HepG2 (cell line): ENCODE results near the gene ZNF26. TPM values are rescaled to one million over a fixed set of nuclear protein-coding genes. Genes with fewer than 3 reads are reported as not detected.

Source experiments
- ATAC-seq: fragments of 200-7000 bp; cut with Tn5 transposase; 3 replicates; pipeline ENCODE4 v1.9.1; 2020; ENCODE audit warnings: mild to moderate bottlenecking, moderate library complexity
- BruUV-seq: library from RNA; stranded (reverse); fragments of 400-500 nt; replicated peaks from 2 replicates; lab custom pipeline; 2021; lab: Mats Ljungman, UMichigan
- CTCF ChIA-PET: fragments of 300-600 bp; formaldehyde crosslinking; extraction: SDS; loops from one replicate; lab custom pipeline; 2021; ENCODE audit warnings: low total read pairs, inconsistent platforms, low intra/inter-chr PET ratio; lab: Yijun Ruan, JAX
- POLR2A ChIA-PET: fragments of 350-600 bp; sonication (Branson Sonifier 250); formaldehyde crosslinking; loops from one replicate; lab custom pipeline; 2020; ENCODE audit warnings: antibody characterized with exemption, inconsistent platforms; lab: Yijun Ruan, JAX
- DNase-seq: peaks from one replicate; pipeline ENCODE4 v3.0.0-alpha.2; 2015; ENCODE audit warnings: low spot score
- FAIRE-seq: peaks from 3 replicates; lab custom pipeline; 2011; peaks lifted over from hg19 to GRCh38; lab: Jason Lieb, UNC
- H2AFZ ChIP-seq: one replicate; pipeline ENCODE4 v1.6.1; 2011; ENCODE audit warnings: low read length, inconsistent platforms
- H3K27ac ChIP-seq: fragments of 300-600 bp; 3 replicates; pipeline ENCODE4 v1.8.0; 2011; ENCODE audit warnings: mixed run types, mild to moderate bottlenecking, mixed read lengths, low read length, inconsistent platforms; ENCODE audit not compliant: insufficient read depth; ENCODE audit errors: extremely low read length
- H3K27me3 ChIP-seq, 2 experiments: fragments of 200-600 bp in 1 of 2; 2 replicates in 1 of 2; 3 replicates in 1 of 2; pipeline versions ENCODE4 v1.6.0 to v1.8.0; 2011; ENCODE audit warnings: low read length in 2 of 2, mild to moderate bottlenecking in 2 of 2, moderate library complexity in 2 of 2, inconsistent platforms in 1 of 2; ENCODE audit not compliant: insufficient read depth in 2 of 2, control insufficient read depth in 1 of 2
- H3K36me3 ChIP-seq, 2 experiments: fragments of 200-600 bp in 1 of 2; replicated peaks in 1 of 2; 2 replicates in 1 of 2; 3 replicates in 1 of 2; pipeline versions ENCODE4 v1.5.1 to v1.8.0; 2011; ENCODE audit warnings: low read length in 2 of 2, inconsistent platforms in 1 of 2; ENCODE audit not compliant: insufficient read depth in 2 of 2, control insufficient read depth in 1 of 2
- H3K4me1 ChIP-seq: 2 replicates; pipeline ENCODE4 v1.5.1; 2012; ENCODE audit warnings: low read length, inconsistent platforms; ENCODE audit not compliant: insufficient read depth
- H3K4me2 ChIP-seq: 2 replicates; pipeline ENCODE4 v1.6.0; 2011; ENCODE audit warnings: low read depth, low read length, inconsistent platforms
- H3K4me3 ChIP-seq, 3 experiments: fragments of 200-600 bp in 1 of 3; sonication (generic), shearing (Covaris generic) in 1 of 3; replicated peaks in 1 of 3; 2 replicates each; pipeline ENCODE4 v1.5.1; 2011 to 2016; ENCODE audit warnings: low read length in 3 of 3, inconsistent platforms in 2 of 3, low read depth in 2 of 3, mild to moderate bottlenecking in 2 of 3, control low read depth in 1 of 3, mixed read lengths in 1 of 3; ENCODE audit not compliant: insufficient read depth in 1 of 3
- H3K79me2 ChIP-seq: one replicate; pipeline ENCODE4 v1.6.1; 2011; ENCODE audit warnings: low read length, inconsistent platforms; ENCODE audit not compliant: insufficient read depth
- H3K9ac ChIP-seq: 2 replicates; pipeline ENCODE4 v1.6.0; 2011; ENCODE audit warnings: mild to moderate bottlenecking, low read depth, low read length, inconsistent platforms; ENCODE audit not compliant: insufficient read depth
- H3K9me3 ChIP-seq: 2 replicates; pipeline ENCODE4 v1.5.1; 2012; ENCODE audit warnings: mild to moderate bottlenecking, low read length
- H4K20me1 ChIP-seq: 2 replicates; pipeline ENCODE4 v1.6.0; 2011; ENCODE audit warnings: inconsistent platforms, mild to moderate bottlenecking, low read length, moderate library complexity; ENCODE audit not compliant: insufficient read depth
- ELF3 ChIP-seq: IDR thresholded peaks from 2 replicates; pipeline ENCODE4 v1.6.1; 2016; ENCODE audit warnings: missing genetic modification reagents, missing compliant biosample characterization
- FOXA3 ChIP-seq: IDR thresholded peaks from 2 replicates; pipeline ENCODE4 v1.6.1; 2016; ENCODE audit warnings: missing genetic modification reagents, missing compliant biosample characterization
- GATA4 ChIP-seq: sonication (generic); IDR thresholded peaks from 2 replicates; pipeline ENCODE4 v1.6.1; 2016; ENCODE audit warnings: antibody characterized with exemption, low read depth, borderline replicate concordance
- HOXA3 ChIP-seq: sonication (generic); formaldehyde crosslinking; IDR thresholded peaks from 2 replicates; pipeline ENCODE4 v1.5.0; 2020; ENCODE audit warnings: missing genetic modification reagents
- NAIF1 ChIP-seq: sonication (generic); formaldehyde crosslinking; IDR thresholded peaks from 2 replicates; pipeline ENCODE4 v1.5.0; 2020; ENCODE audit warnings: mild to moderate bottlenecking, missing genetic modification reagents, borderline replicate concordance
- ZNF891 ChIP-seq: sonication (generic); formaldehyde crosslinking; IDR thresholded peaks from 2 replicates; pipeline ENCODE4 v1.5.0; 2020; ENCODE audit warnings: mild to moderate bottlenecking, missing genetic modification reagents
- WGBS: methylation state at CpG from one replicate; pipeline ENCODE4 v1.1.6; 2017; ENCODE audit warnings: low lambda C conversion rate; 5-methylcytosine and 5-hydroxymethylcytosine counted together
- in situ Hi-C: cut with HindIII; loops from 2 replicates; pipeline ENCODE4 v1.10.0; 2017; ENCODE audit warnings: low pct_unique_long_range_greater_than_20kb; ENCODE audit not compliant: extremely low pct_ligation_motif_present
- intact Hi-C: fragments of 100-400 bp; cut with micrococcal nuclease; formaldehyde crosslinking; loops from one replicate; pipeline ENCODE4 v1.10.0; 2022; ENCODE audit not compliant: unreplicated experiment
- polyA plus RNA-seq, 8 experiments: library from polyadenylated mRNA; depleted of rRNA in 3 of 8; stranded (reverse) in 7 of 8; unstranded in 1 of 8; fragments of >200 nt; fragmentation: Illumina TruSeq in 4 of 8; extraction: Trizol in 4 of 8; gene quantifications; 2 replicates each; pipeline versions ENCODE4 v1.2.1 to v1.2.3, GENCODE V29; 2011 to 2016; ENCODE audit warnings: low read depth in 4 of 8, missing spikeins in 1 of 8, mixed read lengths in 1 of 8; ENCODE audit not compliant: insufficient read depth in 1 of 8
- total RNA-seq, 5 experiments: library from RNA; depleted of rRNA; stranded (reverse); fragments of >200 nt; fragmentation: Illumina TruSeq; extraction: Trizol; gene quantifications; 2 replicates each; pipeline ENCODE4 v1.2.3, GENCODE V29; 2016; ENCODE audit warnings: low read depth in 1 of 5
- TF ChIP-seq, protein P1 (sequence below): IDR thresholded peaks from 2 replicates; pipeline ENCODE4 v1.6.1; 2016; ENCODE audit warnings: low read depth, missing genetic modification reagents, missing compliant biosample characterization
- TF ChIP-seq, protein P2 (sequence below): IDR thresholded peaks from 2 replicates; pipeline ENCODE4 v1.6.1; 2016; ENCODE audit warnings: missing compliant biosample characterization, missing genetic modification reagents, borderline replicate concordance
- TF ChIP-seq, protein P3 (sequence below): sonication (generic); formaldehyde crosslinking; IDR thresholded peaks from 2 replicates; pipeline ENCODE4 v1.5.0; 2020; ENCODE audit warnings: mild to moderate bottlenecking, missing genetic modification reagents

Gene ZNF26
- total and polyA plus RNA-seq, 2 of the 13 experiments (the other 11 are each of a cell fraction or from before 2014, with no cell fraction given) = 3.8 to 6.5 TPM

DNA sequence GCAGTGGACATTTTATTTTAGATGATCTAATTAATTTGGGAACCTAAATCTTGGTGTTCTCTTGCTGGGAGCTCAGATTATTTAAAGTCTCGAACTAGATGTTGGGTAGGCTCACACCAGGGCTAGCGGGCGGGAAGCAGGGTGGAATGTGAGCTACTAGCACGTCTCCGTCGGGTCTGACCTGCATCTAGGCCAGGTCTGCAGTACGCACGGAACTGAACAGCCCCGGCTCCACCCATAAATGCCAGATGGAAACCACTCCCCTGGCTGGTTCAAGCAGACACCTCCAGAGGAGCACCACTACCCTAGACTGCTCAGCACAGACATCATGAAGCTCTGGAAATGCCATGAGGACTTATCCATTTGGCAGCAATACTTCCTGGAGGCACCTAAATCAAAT, 40.4 kb upstream of the ZNF26 start:
- 100% methylated on average over 1 of the region's 9 CpGs for WGBS
- H3K27me3 ChIP-seq = no peaks in the 10 kb centered on the region
- no peak overlapping the region for H3K4me2 ChIP-seq
- H3K4me3 ChIP-seq = no peak overlapping the region
- H3K9ac ChIP-seq = no peak overlapping the region
- in situ Hi-C loops (no loop called here), intact Hi-C loops (no loop called here)
- H4K20me1 ChIP-seq = no peaks in the 10 kb centered on the region
- CTCF ChIA-PET = no interaction called here
- H2AFZ ChIP-seq = no peak overlapping the region
- peaks cover 3% of the 10 kb centered on the region for H3K79me2 ChIP-seq
- H3K4me1 ChIP-seq = peaks cover 14% of the 10 kb centered on the region
- no TSS peak for BruUV-seq
- peaks cover 95% of the 10 kb centered on the region for H3K9me3 ChIP-seq
- peaks cover 16 to 55% of the 10 kb centered on the region in 2 experiments; a peak in 4 of 5 replicates for H3K36me3 ChIP-seq
- ATAC-seq (peak; percentile 32; the same call in 1 of the 3 replicates), FAIRE-seq (no peak), DNase-seq (no peak)
- H3K27ac ChIP-seq = peak overlapping the region; percentile 33
- TF ChIP-seq, protein P1, sequence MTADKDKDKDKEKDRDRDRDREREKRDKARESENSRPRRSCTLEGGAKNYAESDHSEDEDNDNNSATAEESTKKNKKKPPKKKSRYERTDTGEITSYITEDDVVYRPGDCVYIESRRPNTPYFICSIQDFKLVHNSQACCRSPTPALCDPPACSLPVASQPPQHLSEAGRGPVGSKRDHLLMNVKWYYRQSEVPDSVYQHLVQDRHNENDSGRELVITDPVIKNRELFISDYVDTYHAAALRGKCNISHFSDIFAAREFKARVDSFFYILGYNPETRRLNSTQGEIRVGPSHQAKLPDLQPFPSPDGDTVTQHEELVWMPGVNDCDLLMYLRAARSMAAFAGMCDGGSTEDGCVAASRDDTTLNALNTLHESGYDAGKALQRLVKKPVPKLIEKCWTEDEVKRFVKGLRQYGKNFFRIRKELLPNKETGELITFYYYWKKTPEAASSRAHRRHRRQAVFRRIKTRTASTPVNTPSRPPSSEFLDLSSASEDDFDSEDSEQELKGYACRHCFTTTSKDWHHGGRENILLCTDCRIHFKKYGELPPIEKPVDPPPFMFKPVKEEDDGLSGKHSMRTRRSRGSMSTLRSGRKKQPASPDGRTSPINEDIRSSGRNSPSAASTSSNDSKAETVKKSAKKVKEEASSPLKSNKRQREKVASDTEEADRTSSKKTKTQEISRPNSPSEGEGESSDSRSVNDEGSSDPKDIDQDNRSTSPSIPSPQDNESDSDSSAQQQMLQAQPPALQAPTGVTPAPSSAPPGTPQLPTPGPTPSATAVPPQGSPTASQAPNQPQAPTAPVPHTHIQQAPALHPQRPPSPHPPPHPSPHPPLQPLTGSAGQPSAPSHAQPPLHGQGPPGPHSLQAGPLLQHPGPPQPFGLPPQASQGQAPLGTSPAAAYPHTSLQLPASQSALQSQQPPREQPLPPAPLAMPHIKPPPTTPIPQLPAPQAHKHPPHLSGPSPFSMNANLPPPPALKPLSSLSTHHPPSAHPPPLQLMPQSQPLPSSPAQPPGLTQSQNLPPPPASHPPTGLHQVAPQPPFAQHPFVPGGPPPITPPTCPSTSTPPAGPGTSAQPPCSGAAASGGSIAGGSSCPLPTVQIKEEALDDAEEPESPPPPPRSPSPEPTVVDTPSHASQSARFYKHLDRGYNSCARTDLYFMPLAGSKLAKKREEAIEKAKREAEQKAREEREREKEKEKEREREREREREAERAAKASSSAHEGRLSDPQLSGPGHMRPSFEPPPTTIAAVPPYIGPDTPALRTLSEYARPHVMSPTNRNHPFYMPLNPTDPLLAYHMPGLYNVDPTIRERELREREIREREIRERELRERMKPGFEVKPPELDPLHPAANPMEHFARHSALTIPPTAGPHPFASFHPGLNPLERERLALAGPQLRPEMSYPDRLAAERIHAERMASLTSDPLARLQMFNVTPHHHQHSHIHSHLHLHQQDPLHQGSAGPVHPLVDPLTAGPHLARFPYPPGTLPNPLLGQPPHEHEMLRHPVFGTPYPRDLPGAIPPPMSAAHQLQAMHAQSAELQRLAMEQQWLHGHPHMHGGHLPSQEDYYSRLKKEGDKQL (CRISPR knock-in tag) = no peak
- TF ChIP-seq GATA4 (no peak), FOXA3 (CRISPR knock-in tag) (no peak), NAIF1 (CRISPR knock-in tag) (no peak), ELF3 (no peak), ZNF891 (no peak), HOXA3 (CRISPR knock-in tag) (no peak)
- TF ChIP-seq, protein P2, sequence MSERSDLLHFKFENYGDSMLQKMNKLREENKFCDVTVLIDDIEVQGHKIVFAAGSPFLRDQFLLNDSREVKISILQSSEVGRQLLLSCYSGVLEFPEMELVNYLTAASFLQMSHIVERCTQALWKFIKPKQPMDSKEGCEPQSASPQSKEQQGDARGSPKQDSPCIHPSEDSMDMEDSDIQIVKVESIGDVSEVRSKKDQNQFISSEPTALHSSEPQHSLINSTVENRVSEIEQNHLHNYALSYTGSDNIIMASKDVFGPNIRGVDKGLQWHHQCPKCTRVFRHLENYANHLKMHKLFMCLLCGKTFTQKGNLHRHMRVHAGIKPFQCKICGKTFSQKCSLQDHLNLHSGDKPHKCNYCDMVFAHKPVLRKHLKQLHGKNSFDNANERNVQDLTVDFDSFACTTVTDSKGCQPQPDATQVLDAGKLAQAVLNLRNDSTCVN (CRISPR knock-in tag) = no peak
- TF ChIP-seq, protein P3, sequence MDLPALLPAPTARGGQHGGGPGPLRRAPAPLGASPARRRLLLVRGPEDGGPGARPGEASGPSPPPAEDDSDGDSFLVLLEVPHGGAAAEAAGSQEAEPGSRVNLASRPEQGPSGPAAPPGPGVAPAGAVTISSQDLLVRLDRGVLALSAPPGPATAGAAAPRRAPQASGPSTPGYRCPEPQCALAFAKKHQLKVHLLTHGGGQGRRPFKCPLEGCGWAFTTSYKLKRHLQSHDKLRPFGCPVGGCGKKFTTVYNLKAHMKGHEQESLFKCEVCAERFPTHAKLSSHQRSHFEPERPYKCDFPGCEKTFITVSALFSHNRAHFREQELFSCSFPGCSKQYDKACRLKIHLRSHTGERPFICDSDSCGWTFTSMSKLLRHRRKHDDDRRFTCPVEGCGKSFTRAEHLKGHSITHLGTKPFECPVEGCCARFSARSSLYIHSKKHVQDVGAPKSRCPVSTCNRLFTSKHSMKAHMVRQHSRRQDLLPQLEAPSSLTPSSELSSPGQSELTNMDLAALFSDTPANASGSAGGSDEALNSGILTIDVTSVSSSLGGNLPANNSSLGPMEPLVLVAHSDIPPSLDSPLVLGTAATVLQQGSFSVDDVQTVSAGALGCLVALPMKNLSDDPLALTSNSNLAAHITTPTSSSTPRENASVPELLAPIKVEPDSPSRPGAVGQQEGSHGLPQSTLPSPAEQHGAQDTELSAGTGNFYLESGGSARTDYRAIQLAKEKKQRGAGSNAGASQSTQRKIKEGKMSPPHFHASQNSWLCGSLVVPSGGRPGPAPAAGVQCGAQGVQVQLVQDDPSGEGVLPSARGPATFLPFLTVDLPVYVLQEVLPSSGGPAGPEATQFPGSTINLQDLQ (CRISPR knock-in tag) = no peak
- TF ChIP-seq, all 625 proteins: peak for 0
- POLR2A ChIA-PET = interaction anchor here (1.1 kb wide), 1 partner anchor 9 kb away, joined by 4 read pairs; no protein-coding TSS in a partner anchor
